Activated CD4-positive, CD25-positive, alpha-beta regulatory T cell treated with anti-CD3 and anti-CD28 coated beads, Interleukin-2, amount 50 U/mL, for 24 hours (primary cell): ENCODE results near the gene SYCP2L.
"Not testable (repeated sequence)": the region's sequence is repeated elsewhere in the genome, so short reads cannot be mapped to it uniquely, and the experiment has no call there.

Source experiments
- ATAC-seq, 2 donors: fragments of 150-1000 bp; cut with Tn5 transposase; one replicate each; pipeline ENCODE4 v1.10.0; 2021; ENCODE audit warnings: mild to moderate bottlenecking in 1 of 2, moderate library complexity in 1 of 2

Gene SYCP2L

GRCh38 chr6:10880366-10880765 is 6.5 kb upstream of the SYCP2L start:
- no peak for ATAC-seq

GRCh38 chr6:10882253-10882630 is 4.6 kb upstream of the SYCP2L start:
- not testable (repeated sequence) for ATAC-seq

DNA sequence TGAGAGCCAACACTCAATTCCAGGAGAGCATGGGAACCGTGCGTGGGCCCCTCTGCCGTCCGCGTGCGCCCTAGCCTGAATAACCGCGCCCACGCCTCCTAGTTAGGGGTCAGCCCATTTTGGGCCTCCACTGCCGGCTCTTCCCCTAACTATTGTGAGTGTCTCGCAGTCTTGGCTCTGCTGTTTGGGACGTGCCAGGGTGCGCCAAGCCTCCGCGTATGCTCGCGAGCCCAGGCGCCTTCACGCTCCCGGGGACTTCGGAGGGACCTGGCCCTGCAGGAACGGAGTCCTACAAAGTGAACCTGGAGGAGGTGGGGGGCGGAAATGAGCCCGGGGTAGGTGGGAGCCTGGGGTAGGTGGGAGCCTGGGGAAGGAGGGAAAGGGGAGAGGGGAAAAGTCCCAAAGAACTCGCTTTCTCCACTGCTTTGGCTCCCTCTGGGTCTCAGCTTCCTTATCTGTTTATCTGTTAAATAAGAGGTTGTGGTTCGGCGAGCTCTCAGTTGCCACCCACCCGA is 4.1 kb upstream of the SYCP2L start:
- ATAC-seq: no peak

GRCh38 chr6:10883312-10884244 is 3.3 kb upstream of the SYCP2L start:
- ATAC-seq: no peak

DNA sequence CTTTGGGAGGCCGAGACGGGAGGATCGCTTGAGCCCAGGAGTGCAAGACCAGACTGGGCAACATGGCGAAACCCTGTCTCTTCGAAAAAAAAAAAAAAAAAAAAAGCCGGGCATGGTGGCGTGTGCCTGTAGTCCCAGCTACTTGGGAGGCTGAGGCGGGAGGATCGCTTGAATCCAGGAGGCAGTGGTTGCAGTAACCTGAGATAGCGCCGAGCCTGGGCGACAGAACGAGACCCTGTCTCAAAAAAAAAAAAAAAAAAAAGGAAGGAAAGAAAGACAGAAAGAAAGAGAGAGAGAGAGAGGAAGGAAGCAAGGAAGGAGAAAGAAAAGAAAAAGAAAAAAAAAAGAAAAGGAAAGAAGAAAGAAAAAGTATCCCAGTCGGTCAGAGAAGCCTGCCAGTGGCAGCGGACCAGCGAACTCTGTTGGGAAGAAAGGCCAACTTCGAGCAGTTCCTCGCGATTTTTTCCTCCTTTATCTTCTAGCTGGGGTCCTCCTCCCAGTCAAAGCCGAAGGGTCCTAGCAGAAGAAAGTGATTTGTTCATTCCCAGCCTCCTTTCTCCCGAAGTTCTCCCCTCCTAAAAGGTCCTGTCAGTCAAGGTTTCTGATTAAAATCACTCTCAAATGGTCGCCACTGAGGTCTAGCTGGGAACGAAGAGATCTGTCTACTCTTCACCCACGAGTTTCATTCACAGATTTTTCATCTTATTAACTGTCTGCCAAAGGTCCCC is 2.4 kb upstream of the SYCP2L start:
- ATAC-seq: no peak

DNA sequence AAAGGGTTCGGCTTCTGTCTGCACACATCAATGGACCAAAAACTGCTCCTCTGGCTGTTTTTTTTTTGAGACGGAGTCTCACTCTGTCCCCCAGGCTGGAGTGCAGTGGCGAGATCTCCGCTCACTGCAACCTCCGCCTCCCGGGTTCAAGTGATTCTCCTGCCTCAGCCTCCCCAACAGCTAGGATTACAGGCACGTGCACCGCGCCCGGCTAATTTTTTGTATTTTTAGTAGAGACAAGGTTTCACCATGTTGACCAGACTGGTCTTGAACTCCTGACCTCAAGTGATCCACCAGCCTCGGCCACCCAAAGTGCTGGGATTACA is 524 bp upstream of the SYCP2L start:
- not testable (repeated sequence) for ATAC-seq

DNA sequence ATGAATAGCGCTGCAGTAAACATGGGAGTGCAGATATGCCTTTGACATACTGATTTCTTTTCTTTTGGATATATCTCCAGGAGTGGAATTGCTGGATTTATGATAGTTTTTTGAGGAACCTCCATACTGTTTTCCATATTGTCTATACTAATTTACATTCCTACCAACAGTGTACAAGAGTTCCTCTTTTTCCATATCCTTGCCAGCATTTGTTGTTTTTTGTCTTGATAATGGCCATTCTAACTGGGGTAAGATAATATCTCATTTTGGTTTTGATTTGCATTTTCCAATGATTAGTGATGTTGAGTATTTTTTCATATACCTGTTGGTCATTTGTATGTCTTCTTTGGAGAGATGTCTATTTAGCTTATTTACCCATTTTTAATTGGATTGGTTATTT is 3.3 kb downstream of the SYCP2L start:
- ATAC-seq: no peak

GRCh38 chr6:10891960-10892359 is 5.1 kb downstream of the SYCP2L start:
- no peak for ATAC-seq

DNA sequence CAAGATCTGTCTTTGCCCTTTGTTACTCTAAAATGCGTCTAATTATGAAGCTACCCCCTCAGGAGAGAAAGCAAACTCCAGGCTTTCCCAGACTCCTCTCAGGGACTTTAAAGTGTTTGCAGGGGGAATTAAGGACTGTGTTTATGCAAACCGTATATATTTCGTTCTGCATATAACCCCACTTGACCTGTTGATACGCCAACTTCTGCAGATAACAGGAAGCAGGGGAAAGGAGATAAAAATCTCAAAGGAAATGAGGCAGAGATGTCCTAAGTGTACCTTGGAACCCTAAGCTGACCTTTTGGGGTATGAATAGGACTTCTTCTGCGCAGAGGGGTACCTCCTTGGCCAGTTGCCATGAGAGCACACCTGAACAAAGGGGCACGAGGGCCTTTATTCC is 8.1 kb downstream of the SYCP2L start:
- ATAC-seq: no peak

GRCh38 chr6:10896691-10897090 is 9.8 kb downstream of the SYCP2L start:
- ATAC-seq: no peak

DNA sequence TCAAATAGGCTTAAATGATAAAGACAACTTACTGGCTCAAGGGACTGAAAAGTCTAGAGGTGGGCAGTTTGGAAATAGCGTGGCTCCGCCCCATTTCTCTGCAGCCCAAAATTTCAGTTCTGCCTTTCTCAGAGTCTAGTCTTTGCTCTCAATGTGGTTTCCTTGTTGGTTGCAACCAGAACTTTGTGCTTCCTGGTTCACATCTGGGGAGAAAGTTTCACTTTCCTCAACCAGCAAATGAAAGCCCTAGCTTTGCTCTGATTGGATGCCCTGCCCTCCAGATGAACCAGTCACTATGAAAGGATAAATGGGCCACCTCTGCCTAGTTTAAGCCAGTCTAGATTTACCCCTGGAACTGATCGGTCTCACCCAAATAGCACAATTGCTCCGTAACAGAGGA is 14.9 kb downstream of the SYCP2L start:
- ATAC-seq: peak; percentile 24 to 28

DNA sequence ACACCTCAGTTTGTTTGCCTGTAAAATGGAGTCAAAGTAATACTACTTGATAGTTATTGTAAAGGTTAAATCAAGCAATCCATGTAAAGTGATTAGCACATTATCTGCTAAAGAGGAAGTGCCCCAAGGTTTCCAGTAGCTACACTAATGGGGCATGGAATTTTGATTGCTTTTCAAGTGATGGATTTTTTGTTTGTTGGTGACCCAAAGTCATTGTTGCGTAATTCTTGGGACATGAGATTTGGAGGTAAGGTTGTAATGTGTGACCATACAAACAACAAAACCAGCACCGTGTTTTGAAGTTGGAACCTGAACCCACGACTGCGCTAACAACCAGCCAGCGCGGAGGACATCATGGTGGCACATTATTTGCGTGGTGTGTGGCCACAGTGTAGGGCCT is 17.2 kb downstream of the SYCP2L start:
- no peak for ATAC-seq

- no peak for ATAC-seq
Measured at GRCh38 chr6:10908228-10908627, 21.4 kb downstream of the SYCP2L start.

GRCh38 chr6:10919520-10919919 is 32.7 kb downstream of the SYCP2L start:
- ATAC-seq: not testable (repeated sequence)

DNA sequence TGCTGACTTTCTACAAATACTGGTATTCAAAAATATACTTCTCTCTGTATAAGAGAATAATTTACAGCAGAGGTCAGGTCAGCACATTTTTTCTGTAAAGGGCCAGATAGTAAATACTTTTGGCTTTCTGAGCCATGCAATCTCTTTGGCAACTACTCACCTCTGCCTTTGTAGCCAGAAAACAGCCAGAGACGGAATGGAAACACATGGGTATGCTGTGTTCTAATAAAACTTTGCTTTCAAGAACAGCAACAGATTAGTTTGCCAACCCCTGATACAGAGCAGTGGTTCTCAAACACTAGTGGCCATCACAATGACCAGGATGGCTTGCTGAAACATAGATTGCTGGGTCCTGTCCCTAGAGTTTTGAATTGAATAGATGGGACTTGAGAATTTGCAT is 46.3 kb downstream of the SYCP2L start:
- ATAC-seq: no peak

DNA sequence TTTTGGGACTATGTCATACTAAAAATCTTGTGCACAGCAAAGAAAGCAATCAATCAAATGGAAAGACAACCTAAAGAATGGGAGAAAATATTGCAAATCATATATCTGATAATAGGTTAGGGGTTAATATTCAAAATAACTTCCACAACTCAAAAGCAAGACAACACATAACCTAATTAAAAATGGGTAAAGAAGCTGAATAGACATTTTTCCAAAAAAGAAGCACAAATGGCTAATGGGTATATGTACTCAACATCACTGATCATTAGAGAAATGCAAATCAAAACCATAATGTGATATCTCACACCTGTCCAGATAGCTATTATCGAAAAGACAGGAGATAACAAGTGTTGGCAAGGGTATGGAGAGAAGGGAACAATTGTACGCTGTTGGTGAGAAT is 53.0 kb downstream of the SYCP2L start:
- ATAC-seq: no peak

DNA sequence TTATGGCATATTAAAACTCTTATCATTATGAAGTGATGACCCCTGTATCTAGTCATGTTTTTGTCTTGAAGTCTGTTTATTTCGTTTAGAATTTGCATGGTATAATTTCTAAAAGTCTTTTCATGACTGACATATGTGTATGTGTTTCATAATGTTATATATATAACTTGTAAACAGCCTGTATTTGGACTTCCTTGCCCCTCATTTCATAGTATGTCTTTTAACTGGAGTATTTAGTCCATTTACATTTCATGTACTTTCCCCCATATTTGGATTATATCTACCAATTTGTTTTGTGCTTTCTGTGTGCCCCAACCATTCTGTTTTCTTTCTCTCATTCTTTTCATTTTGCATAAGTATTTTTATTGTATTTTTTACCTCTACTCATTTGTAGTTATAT is 59.0 kb downstream of the SYCP2L start:
- no peak for ATAC-seq

- ATAC-seq: no peak
Measured at GRCh38 chr6:10947966-10948365, 61.1 kb downstream of the SYCP2L start.

DNA sequence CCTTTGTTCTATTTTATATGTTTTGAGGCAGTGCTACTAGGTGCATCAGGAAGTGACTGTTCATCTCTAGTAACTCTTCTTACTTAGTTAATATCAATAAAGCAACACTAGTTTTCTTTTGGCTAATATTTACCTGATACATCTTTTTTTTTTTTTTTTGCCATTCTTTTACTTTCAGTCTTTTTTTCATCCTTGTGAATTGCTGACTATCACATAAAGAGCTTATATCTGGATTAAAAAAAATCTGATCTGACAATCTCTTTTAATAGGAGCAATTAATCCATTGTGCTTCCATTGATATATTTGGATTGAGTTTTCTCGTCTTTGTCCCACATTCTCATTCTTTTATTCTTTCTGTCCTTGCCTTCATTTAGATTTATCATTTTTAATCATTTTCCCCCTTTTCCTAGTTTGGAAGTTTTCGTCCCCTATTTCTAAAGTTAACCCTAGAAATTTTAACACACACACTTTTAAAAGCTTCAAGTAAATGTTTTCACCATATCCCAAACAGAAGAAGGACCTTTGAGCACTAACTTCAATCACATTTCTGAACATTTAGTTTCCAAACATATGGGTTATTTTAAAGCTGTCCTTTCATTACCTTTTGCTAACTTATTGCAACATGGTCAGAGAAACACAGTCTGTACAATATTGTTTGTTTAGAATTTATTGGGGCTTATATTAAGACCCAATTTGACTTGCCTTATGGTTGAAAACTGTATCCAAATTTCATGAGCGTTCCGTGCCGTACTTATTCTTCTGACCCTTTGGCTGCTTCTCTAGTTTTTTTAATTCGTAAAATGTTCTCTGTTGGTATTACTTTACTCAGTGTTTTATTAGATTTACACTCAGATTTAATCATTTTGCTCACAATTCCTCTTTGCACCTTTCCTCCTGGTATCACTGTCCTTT is 63.0 kb downstream of the SYCP2L start:
- no peak for ATAC-seq

DNA sequence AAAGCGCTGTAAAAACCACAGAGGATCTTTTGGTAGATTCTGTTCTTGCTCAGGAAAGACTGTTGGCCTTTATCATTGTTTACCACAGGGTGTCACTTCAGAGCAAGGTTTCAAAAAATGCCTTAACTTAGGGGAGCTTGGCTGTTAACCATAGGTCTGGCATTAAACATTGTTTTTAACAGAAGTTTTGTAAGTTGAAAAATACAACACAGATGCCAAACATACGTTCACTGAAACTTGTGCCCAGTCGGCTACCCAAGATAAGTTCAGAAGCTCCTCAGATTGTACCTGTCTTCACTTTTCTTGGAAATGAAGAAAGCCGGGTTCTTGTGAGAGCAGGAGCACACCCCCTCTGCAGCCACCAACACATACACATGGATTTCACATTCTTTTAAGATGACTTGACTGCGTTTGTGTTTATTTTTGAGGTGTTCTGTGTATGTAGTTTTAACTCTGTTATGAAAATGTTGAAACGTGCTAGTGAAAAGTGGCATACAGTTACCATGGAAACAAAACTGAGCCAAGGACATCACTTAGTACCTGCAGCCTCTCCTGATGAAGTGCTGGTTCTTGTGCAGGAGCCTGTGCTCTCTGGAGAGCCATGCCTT is 64.9 kb downstream of the SYCP2L start:
- no peak for ATAC-seq

- ATAC-seq: peak in 1 of 2 donors; percentile 70
Measured at GRCh38 chr6:10954590-10955010, 67.7 kb downstream of the SYCP2L start.

GRCh38 chr6:10956776-10957175 is 69.9 kb downstream of the SYCP2L start:
- no peak for ATAC-seq
